GM19099 (cell line): Measurements from ENCODE around the gene CACNA1E.

Source experiments
- POLR2A ChIP-seq: IDR thresholded peaks from 3 replicates; pipeline ENCODE4 v1.6.1; 2011; ENCODE audit warnings: low read depth; ENCODE audit not compliant: insufficient read length; ENCODE audit errors: extremely low read depth

CACNA1E gene

DNA sequence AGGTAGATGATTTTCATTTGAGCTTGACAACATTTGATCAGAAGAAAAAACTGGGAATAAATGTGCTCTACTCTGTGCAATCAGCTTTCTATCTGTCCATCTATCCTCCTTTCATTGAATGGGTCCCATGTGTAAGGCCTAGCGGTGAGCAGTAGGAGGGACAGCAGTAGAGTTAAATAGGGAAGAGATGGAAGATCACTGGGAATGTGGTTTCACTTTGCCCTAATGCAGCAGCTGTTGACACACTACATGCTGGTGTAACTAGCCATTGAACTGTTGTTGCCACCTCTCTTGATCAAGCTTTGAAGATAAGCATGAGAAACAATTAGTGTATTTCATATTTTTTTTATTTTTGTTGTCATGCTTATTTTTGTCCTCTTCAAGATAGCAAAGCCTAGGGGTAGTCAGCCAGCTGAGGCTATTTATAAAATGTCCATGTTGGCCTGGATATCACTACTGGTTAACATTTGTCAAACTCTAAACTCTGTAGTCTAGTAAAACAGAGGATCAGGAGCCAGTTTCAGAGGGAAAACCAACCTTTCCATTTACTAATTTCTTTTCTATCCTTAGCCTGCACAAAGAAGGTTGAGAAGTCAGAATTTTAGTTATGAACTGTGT is 41.9 kb downstream of the CACNA1E start:
- no peak for TF ChIP-seq POLR2A

DNA sequence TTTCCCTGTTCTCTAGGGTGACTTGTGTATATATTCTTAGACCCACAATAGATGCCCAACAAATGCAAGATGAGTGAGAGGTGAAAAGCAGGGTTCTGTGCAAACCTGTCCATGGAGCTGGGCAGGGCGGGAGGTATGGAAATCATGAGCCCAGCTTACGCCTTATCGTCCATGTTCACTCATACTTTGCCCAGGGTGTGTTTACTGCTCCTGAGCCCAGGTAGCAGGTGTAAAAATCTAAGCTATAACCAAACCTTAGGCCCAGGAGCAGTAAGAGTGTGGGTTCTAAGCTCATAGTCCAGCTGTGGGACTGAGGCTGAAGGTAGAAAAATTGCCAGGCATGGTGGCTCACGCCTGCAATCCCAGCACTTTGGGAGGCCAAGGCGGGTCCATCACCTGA is 48.1 kb downstream of the CACNA1E start:
- no peak for TF ChIP-seq POLR2A

DNA sequence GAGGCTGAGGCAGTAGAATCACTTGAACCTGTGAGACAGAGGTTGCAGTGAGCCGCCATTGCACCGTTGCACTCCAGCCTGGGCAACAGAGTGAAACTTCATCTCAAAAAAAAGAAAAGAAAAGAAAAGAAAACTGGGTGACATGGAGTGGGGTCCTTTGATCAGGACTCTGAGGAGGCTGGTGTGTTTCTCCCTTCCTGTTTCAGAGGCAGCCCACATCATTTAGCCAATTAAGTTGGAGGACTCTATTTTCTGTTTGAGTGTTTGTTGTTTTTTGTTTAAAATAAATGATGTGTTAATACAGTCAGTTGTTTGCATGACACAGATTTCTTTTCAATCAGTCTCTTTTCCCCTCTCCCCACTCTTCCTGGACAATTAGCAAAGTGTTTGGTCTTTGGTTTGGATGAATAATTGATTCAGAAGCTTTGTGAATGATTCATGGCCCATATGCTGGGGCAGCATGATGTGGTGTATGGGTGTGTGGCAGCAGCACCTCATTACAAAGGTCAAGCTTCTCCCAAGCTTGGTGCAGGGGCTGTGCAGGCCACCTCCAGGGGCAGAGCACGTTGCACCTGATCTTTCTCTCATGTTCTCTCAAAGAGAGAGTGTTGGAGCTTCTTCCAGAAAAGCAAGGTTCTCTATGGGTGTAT is 48.8 kb downstream of the CACNA1E start:
- no peak for TF ChIP-seq POLR2A

DNA sequence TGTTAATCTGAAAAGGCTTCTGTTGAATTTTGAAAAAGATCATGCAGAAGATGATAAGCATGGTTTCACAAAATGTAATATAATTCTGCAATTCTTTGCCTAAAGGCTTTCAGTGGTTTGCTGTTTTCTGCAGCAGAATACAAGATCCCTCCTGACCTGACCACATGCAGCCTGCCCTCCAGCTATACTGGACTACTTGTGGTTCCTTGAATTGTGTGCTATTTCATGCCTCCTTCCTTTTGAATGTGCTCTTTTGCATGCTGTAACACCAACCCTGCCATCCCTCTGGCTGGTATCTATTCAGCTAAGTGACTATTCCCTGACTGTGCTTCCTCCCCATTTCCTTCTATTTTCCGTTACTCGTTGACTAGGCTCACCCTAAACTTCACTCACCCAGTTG is 55.5 kb downstream of the CACNA1E start:
- no peak for TF ChIP-seq POLR2A

DNA sequence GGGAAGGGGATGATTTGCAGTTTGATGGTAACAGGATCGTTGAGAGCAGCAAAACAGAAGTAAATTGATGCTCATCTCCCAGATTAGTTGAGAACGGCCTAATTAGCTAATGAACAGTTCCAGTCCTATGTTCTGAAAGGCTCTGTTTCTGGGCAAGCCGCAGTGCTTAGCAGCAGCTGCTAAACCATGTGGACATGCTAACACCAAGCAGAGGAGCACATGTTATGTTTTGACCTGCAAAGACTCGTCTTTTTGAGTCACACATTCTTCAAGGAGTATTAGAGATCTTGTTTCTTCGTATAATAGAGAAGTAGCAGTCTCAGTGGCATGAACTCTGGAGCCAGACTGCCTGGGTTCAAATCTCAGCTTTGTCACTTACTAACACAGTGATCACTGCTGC is 58.1 kb downstream of the CACNA1E start:
- TF ChIP-seq POLR2A = no peak

DNA sequence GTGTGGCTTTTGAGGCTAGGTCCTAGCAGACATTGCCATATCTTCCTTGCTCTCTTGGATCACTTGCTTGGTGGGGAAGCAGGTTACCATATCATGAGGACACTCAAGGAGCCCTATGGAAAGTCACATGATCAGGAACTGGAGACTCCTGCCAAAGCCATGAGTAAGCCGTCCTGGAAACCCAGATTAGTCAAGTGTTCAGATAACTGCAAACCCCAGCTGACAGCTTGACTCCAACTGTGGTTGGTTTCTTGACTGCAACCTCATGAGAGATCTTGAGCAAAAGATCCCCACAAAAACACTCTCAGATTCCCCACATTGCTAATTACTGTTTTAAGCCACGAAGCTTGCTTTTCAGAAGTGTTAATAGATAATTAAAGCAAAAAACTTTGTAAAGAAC is 58.6 kb downstream of the CACNA1E start:
- TF ChIP-seq POLR2A = no peak

DNA sequence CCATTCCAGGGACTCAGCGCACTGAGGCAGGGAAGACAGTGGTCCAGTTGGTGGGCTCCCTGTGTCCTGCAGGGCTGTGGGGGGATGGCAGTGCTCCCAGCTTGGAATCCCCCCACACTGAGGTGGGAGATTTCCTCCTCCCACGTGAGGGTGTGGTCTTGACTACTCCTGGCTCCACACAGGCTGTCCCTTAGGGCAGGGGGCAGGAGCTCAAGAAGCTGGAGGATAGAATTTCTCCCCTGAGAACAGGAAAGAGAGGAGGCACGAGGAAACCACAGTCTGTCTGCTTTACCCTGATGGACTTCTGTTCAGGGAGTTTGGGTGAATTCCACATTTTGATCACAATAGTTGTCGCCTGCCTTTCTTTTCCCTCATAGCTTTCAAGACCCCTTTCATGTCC is 62.1 kb downstream of the CACNA1E start:
- TF ChIP-seq POLR2A = no peak

DNA sequence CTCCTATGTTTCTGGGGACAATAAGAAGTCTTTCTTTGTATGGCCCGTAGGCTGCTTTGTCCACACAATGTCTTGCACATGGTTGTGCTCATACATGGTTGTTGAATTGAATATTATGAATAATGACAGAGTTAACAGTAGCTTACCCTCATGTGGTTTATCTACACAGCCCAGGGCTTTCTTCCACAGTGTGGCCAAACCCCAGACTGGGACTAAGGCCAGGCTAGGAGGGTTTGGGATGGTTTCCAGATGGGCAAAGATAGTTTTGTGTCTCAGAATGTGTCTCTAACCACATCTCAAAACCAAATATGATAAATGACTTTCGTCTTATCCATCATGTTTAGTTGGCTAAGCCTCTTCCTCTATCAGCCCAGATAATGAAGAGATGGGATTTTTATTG is 65.2 kb downstream of the CACNA1E start:
- no peak for TF ChIP-seq POLR2A

DNA sequence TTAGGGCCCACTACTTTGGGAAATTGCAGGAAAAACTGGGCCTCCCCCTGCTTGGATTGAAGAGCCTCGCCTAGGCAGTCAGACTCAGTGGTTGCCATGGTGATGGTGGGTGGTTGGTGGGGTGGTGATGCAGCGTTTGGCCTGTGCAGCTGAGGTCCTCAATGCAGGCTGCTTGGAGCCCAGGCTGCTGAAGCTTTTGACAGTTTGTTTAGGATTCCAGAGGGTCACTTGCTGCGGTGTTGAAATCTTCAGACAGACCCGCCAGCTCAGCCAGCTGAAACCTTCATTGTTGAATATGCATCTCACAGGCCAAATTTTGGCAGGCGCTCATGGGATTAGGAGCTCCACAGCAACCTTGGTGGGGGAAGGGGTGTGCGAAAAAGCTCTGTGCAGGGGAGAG is 67.9 kb downstream of the CACNA1E start:
- no peak for TF ChIP-seq POLR2A

DNA sequence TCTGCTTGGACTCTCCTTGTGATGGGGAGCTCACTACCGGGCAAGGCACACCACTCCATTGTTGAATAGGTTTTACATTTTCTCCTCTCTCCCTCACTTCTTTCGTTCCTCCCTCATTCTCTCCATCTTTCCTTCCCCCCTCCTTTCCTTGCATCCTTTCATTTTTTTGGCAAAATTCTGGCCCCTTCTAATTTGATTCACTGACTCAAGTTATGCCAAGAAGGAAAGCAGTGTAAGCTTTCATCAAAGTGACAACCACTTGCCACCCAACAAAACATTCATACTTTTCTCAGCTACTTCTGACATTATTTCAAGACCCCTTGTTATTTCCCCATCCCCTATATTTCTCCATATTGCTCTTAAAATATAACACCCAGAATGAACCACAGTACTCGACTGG is 68.4 kb downstream of the CACNA1E start:
- TF ChIP-seq POLR2A = no peak

DNA sequence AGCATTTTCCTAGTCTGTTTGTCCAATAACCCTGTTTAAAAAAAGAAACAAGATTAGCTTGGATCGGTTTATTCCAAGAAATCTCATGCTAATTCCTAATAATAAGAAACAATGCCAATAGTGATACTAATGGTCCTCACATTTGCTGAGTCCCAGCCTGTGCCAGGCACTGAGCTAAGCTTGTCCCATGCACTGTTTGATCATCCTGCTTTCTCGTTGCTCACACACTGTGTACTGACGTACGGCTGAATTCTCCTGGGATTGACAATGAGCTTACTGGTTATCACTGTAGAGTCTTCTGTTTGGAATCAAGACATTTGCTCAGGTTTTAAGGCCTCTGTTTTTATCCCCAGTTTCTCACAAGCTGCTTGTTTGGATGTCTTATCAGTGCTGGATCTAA is 71.1 kb downstream of the CACNA1E start:
- TF ChIP-seq POLR2A = no peak

DNA sequence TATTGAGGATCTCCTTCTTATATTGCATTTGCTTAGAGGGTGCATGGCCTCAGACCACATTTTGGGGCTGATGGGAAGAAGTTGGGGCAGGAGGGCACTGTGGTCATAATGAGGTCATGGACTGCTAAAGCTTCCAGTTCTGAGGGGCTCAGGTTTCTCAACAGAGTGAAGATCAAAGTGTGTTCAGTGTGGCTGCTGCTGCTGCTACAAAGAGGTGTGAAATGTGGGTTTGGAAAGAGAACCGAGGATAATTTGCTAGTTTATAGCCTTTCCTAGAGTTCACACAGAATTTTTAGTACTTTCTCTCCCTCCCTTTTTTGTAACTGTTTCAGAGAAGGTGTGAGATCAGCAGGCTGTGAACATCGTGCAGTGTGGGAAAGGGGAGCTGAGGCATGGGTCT is 73.3 kb downstream of the CACNA1E start:
- TF ChIP-seq POLR2A = no peak

DNA sequence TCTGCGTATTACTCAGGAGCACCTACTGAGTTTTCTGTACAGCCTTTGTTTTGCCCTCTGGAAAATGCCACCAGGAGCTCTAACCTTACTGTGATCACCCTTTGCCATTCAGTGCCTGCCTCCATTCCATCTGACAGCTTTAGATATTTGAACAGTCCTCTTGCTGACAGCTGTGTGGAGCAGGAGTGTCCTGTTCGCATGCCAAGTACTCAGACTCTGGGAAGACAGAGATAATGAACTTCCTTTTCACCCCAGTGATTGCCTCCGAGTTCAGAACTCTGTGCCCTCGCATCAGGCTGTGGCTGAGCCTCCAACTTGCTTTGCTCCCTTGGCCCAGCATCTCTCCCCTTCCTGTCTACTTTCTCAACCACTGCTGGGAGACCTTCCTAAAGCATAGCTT is 74.0 kb downstream of the CACNA1E start:
- TF ChIP-seq POLR2A = no peak

DNA sequence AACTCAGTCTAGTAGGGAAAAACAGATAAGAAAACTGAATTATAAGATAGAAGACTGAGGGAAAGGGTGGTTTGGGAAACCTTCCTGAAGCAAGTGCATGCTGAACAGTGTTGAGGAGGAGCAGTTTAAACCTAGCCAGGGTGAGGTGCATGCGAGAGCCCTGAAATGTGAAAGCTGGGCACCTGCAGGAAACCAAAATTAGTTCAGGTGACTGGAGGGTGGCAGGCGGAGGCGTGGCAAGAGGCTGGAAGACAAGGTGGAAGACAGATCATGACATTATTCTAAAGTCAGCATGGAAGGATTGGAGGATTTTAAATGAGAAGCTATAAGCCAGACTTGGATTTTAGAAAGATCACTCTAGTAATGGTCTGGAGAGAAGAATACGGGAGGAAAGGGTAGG is 75.1 kb downstream of the CACNA1E start:
- no peak for TF ChIP-seq POLR2A

DNA sequence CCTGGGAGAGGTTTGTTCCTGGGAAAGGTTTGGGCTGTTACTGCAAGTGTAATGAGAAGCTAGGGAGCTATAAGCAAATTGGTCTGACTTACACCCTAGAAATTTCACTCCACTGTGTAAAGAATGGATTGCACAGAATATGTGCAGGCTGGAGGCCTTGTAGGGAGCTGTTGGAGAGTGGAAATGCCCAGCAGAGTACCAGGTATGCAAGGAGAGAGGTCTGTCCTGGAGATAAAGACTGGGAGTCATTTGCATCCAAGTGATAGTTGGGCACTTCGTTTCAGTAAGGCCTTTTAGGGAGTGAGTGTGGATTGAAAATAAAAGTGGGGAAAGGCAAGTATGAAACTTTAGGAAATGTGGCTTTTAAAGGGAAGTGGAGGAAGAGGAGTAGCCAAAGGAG is 75.8 kb downstream of the CACNA1E start:
- TF ChIP-seq POLR2A = no peak

DNA sequence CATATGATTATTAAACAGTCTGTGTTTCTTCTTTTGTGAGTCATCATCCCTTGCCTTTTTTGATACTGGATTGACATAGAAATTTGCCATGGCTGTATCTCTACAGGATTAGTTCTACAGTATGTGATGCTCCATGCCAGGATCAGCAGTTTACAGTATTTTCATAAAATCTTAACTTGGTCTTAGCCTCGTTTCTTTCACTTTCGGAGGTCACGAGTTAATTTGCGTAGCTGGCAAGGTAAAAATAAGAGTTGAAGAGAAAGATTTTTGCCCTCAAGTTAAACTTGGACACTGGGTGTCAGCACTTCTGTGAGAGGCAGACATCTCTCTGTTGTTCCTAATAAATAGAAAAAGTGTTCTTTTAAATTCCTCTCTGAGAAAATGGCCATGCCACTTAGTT is 79.1 kb downstream of the CACNA1E start:
- TF ChIP-seq POLR2A = no peak

DNA sequence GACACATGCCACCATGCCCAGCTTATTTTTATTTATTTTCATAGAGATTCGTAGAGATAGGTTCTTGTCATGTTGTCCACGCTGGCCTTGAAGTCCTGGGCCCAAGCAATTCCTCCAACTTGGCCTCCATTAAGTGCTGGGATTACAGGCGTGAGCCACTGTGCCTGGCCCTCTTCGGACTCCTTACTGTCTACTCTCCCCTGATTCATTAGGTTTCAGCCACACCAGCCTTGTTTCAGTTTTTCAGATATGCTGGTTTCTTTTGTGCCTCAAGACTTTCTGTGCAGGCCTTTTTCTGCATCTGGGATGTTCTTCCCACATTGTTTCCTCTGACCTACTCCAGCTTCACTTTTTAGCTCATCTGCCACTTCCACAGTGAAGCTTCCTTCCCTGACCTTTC is 85.4 kb downstream of the CACNA1E start:
- TF ChIP-seq POLR2A = no peak
